Adrenal gland (tissue), 12 donors: ENCODE data around the gene CUX1. TPM values are rescaled to one million over a fixed set of nuclear protein-coding genes. Genes with fewer than 3 reads are reported as not detected.

Experiments
- DNase-seq, 7 donors: peaks; one replicate each; pipeline ENCODE4 v3.0.0-alpha.2; 2019 to 2020
- H3K27ac ChIP-seq, 5 donors: fragments of 200-600 bp; sonication (generic) in 4 of 5; 1 replicate in 3 of 5; 2 replicates in 2 of 5; pipeline versions ENCODE4 v1.5.1 to v1.8.0; 2016 to 2020; ENCODE audit warnings: mild to moderate bottlenecking in 1 of 5
- H3K27me3 ChIP-seq: fragments of 200-600 bp; 2 replicates; pipeline ENCODE4 v1.8.0; 2021
- H3K36me3 ChIP-seq, 2 donors: fragments of 200-600 bp; replicated peaks in 1 of 2; 1 replicate in 1 of 2; 2 replicates in 1 of 2; pipeline versions ENCODE4 v1.5.1 to v1.8.0; 2018 to 2022
- H3K4me1 ChIP-seq, 2 donors: fragments of 200-600 bp; replicated peaks in 1 of 2; 1 replicate in 1 of 2; 2 replicates in 1 of 2; pipeline versions ENCODE4 v1.5.1 to v1.8.0; 2018 to 2021
- H3K4me3 ChIP-seq, 4 donors: fragments of 200-600 bp; sonication (generic) in 3 of 4; one replicate each; pipeline ENCODE4 v1.5.1; 2016 to 2018
- H3K9me3 ChIP-seq, 3 donors: fragments of 200-600 bp; sonication (generic) in 1 of 3; replicated peaks in 1 of 3; 1 replicate in 2 of 3; 2 replicates in 1 of 3; pipeline versions ENCODE4 v1.5.1 to v1.8.0; 2016 to 2021
- CTCF ChIP-seq, 6 experiments: fragments of 450-650 bp in 4 of 6; fragments of 200-600 bp in 2 of 6; sonication (generic) in 1 of 6; IDR thresholded peaks; 1 replicate in 5 of 6; 2 replicates in 1 of 6; pipeline versions ENCODE4 v1.5.1 to v1.8.0; 2016 to 2021; ENCODE audit warnings: antibody characterized with exemption in 6 of 6, mild to moderate bottlenecking in 2 of 6, moderate library complexity in 1 of 6
- POLR2A ChIP-seq, 2 donors: fragments of 450-650 bp; IDR thresholded peaks; one replicate each; pipeline ENCODE4 v1.6.1; 2017; ENCODE audit warnings: antibody characterized with exemption in 2 of 2, mild to moderate bottlenecking in 2 of 2, moderate library complexity in 1 of 2
- WGBS, 4 donors: extraction: QIAGEN DNeasy Blood & Tissue Kit in 2 of 4; methylation state at CpG; one replicate each; pipeline versions ENCODE4 v1.1.5 to v1.1.7; 2013 to 2017; 5-methylcytosine and 5-hydroxymethylcytosine counted together
- intact Hi-C, 2 donors: fragments of 100-400 bp; cut with DNase I; formaldehyde crosslinking; loops; one replicate each; pipeline versions ENCODE4 v1.14.1 to v1.15.0; 2022 to 2023
- polyA plus RNA-seq, 3 donors: library from polyadenylated mRNA; stranded (reverse); fragments of 200-250 nt in 2 of 3; fragments of 350-450 nt in 1 of 3; fragmentation: Illumina TruSeq in 1 of 3; extraction: RNeasy Lipid Tissue Mini Kit (QIAGEN cat#74804) in 1 of 3; gene quantifications; one replicate each; pipeline ENCODE4 v1.2.3, GENCODE V29; 2013 to 2014
- total RNA-seq, 9 donors: library from RNA; depleted of rRNA in 4 of 9; stranded (reverse); fragments of >200 nt in 4 of 9; fragments of 120-200 nt in 1 of 9; fragmentation: NEBNext Ultra II Directional in 1 of 9; extraction: Animal tissue kit (Norgen Biotek cat#: 25700) in 1 of 9; gene quantifications; one replicate each; pipeline versions ENCODE4 v1.1.0 to v1.2.4, GENCODE V29; 2013 to 2023
- donor health status: healthy with polysubstance abuse.
- donor health status: Bipolar disorder and iron deficiency.
- donor health status: DM: yes; HTN: yes; CAD: no.
- donor health status: DM: no; HTN: no; CAD: no.
- donor health status: DM: no; HTN: no; CAD: no.
- donor health status: DM: yes; HTN: yes; CAD: no.

The CUX1 gene
- total and polyA plus RNA-seq, 12 donors: 17.2 to 72.6 (median 58.3) TPM

- TF ChIP-seq POLR2A (IDR thresholded peaks at IDR 0.05) (no peak), CTCF (IDR thresholded peaks at IDR 0.05) (no peak)
- H3K36me3 ChIP-seq: no peaks in the 10 kb centered on the region
- no peaks in the 10 kb centered on the region for H3K9me3 ChIP-seq
- no peak overlapping the region for H3K27ac ChIP-seq
- 55 to 58% (median 56%) methylated on average over 4 of the region's 4 CpGs for WGBS, 4 donors
- H3K4me1 ChIP-seq: no peaks in the 10 kb centered on the region
- no peak overlapping the region for H3K4me3 ChIP-seq
- H3K27me3 ChIP-seq: no peaks in the 10 kb centered on the region
- no peak for DNase-seq
- intact Hi-C loops: no loop called here
Measured at GRCh38 chr7:102004229-102004628, 186.8 kb downstream of the CUX1 start.

- no peaks in the 10 kb centered on the region for H3K27me3 ChIP-seq
- DNase-seq: no peak
- TF ChIP-seq POLR2A (IDR thresholded peaks at IDR 0.05) (no peak), CTCF (IDR thresholded peaks at IDR 0.05) (no peak)
- H3K4me1 ChIP-seq: no peaks in the 10 kb centered on the region
- intact Hi-C loops: no loop called here
- H3K4me3 ChIP-seq: no peak overlapping the region
- no peaks in the 10 kb centered on the region for H3K36me3 ChIP-seq
- 79 to 93% (median 91%) methylated on average over 6 to 7 of the region's 7 CpGs for WGBS, 4 donors
- no peak overlapping the region for H3K27ac ChIP-seq
- H3K9me3 ChIP-seq: no peaks in the 10 kb centered on the region
Measured at GRCh38 chr7:102004848-102005247, 187.4 kb downstream of the CUX1 start.

- no peaks in the 10 kb centered on the region for H3K27me3 ChIP-seq
- H3K9me3 ChIP-seq: no peaks in the 10 kb centered on the region
- no peak overlapping the region for H3K27ac ChIP-seq
- no peaks in the 10 kb centered on the region for H3K36me3 ChIP-seq
- intact Hi-C loops: no loop called here
- TF ChIP-seq POLR2A (IDR thresholded peaks at IDR 0.05): no peak
- no peak for TF ChIP-seq CTCF (IDR thresholded peaks at IDR 0.05)
- H3K4me3 ChIP-seq: no peak overlapping the region
- DNase-seq: no peak
- H3K4me1 ChIP-seq: no peaks in the 10 kb centered on the region
- 93 to 95% (median 93%) methylated on average over 23 of the region's 23 CpGs for WGBS, 4 donors
Measured at GRCh38 chr7:102005933-102006480, 188.6 kb downstream of the CUX1 start.

GRCh38 chr7:102006695-102007094 is 189.3 kb downstream of the CUX1 start:
- no peak overlapping the region for H3K27ac ChIP-seq
- H3K4me1 ChIP-seq: no peaks in the 10 kb centered on the region
- H3K27me3 ChIP-seq: no peaks in the 10 kb centered on the region
- WGBS, 4 donors: 97 to 98% (median 98%) methylated on average over 15 of the region's 15 CpGs
- DNase-seq: no peak
- TF ChIP-seq POLR2A (IDR thresholded peaks at IDR 0.05): no peak
- H3K4me3 ChIP-seq: no peak overlapping the region
- intact Hi-C loops: no loop called here
- H3K36me3 ChIP-seq: no peaks in the 10 kb centered on the region
- no peaks in the 10 kb centered on the region for H3K9me3 ChIP-seq

- no peaks in the 10 kb centered on the region for H3K36me3 ChIP-seq
- H3K27ac ChIP-seq: no peak overlapping the region
- TF ChIP-seq CTCF (IDR thresholded peaks at IDR 0.05) (no peak), POLR2A (IDR thresholded peaks at IDR 0.05) (no peak)
- WGBS, 4 donors: 87 to 95% (median 92%) methylated on average over 7 to 12 of the region's 12 CpGs
- H3K4me3 ChIP-seq: no peak overlapping the region
- no peaks in the 10 kb centered on the region for H3K27me3 ChIP-seq
- intact Hi-C loops: no loop called here
- H3K9me3 ChIP-seq: no peaks in the 10 kb centered on the region
- no peaks in the 10 kb centered on the region for H3K4me1 ChIP-seq
- DNase-seq: no peak
Measured at GRCh38 chr7:102008535-102009262, 191.3 kb downstream of the CUX1 start.
